Duodenal mucosa (tissue), 2 donors: ENCODE results near the gene NT5C1B.
A peak's percentile ranks its signal among the peaks of the same experiment; 100 is the strongest.

Source experiments
- H3K27ac ChIP-seq: one replicate; pipeline ENCODE4 v1.7.0; 2013; ENCODE audit warnings: low read depth, low read length
- H3K27me3 ChIP-seq, 2 donors: one replicate each; pipeline ENCODE4 v1.7.0; 2013; ENCODE audit warnings: low read length in 2 of 2, control low read depth in 1 of 2; ENCODE audit not compliant: insufficient read depth in 2 of 2, control insufficient read depth in 1 of 2
- H3K36me3 ChIP-seq, 2 donors: one replicate each; pipeline ENCODE4 v1.7.0; 2013; ENCODE audit warnings: low read length in 2 of 2, control low read depth in 1 of 2; ENCODE audit not compliant: insufficient read depth in 2 of 2, control insufficient read depth in 1 of 2
- H3K4me1 ChIP-seq, 2 donors: one replicate each; pipeline ENCODE4 v1.7.0; 2013; ENCODE audit warnings: low read length in 2 of 2, control low read depth in 1 of 2; ENCODE audit not compliant: insufficient read depth in 2 of 2, control insufficient read depth in 1 of 2
- H3K4me3 ChIP-seq, 2 donors: one replicate each; pipeline ENCODE4 v1.7.0; 2013; ENCODE audit warnings: low read length in 2 of 2, low read depth in 1 of 2
- H3K9ac ChIP-seq, 2 donors: one replicate each; pipeline ENCODE4 v1.7.0; 2013; ENCODE audit warnings: low read length in 2 of 2, low read depth in 1 of 2
- H3K9me3 ChIP-seq, 2 donors: one replicate each; pipeline ENCODE4 v1.7.0; 2013; ENCODE audit warnings: low read length in 2 of 2, control low read depth in 1 of 2; ENCODE audit not compliant: control insufficient read depth in 1 of 2

NT5C1B gene

GRCh38 chr2:18588049-18588448, 1.3 kb downstream of the NT5C1B start:
- H3K27ac ChIP-seq: no peak overlapping the region
- H3K4me3 ChIP-seq: no peak overlapping the region
- no peaks in the 10 kb centered on the region for H3K36me3 ChIP-seq
- H3K4me1 ChIP-seq: no peaks in the 10 kb centered on the region
- no peak overlapping the region for H3K9ac ChIP-seq
- H3K27me3 ChIP-seq: no peaks in the 10 kb centered on the region
- no peaks in the 10 kb centered on the region for H3K9me3 ChIP-seq

GRCh38 chr2:18585526-18585925, 3.8 kb downstream of the NT5C1B start:
- H3K9ac ChIP-seq: no peak overlapping the region
- H3K27ac ChIP-seq: no peak overlapping the region
- no peak overlapping the region for H3K4me3 ChIP-seq
- H3K9me3 ChIP-seq: no peaks in the 10 kb centered on the region
- H3K27me3 ChIP-seq: no peaks in the 10 kb centered on the region
- H3K36me3 ChIP-seq: no peaks in the 10 kb centered on the region
- no peaks in the 10 kb centered on the region for H3K4me1 ChIP-seq

- Histone ChIP-seq H3K9me3 (no peaks in the 10 kb centered on the region), H3K9ac (no peak overlapping the region), H3K4me1 (no peaks in the 10 kb centered on the region), H3K4me3 (no peak overlapping the region), H3K27ac (no peak overlapping the region), H3K27me3 (no peaks in the 10 kb centered on the region), H3K36me3 (no peaks in the 10 kb centered on the region)
Measured at GRCh38 chr2:18584608-18584954, 4.8 kb downstream of the NT5C1B start.

GRCh38 chr2:18583905-18584607, 5.3 kb downstream of the NT5C1B start:
- no peaks in the 10 kb centered on the region for H3K36me3 ChIP-seq
- H3K27me3 ChIP-seq: no peaks in the 10 kb centered on the region
- H3K4me3 ChIP-seq: no peak overlapping the region
- H3K4me1 ChIP-seq: no peaks in the 10 kb centered on the region
- no peaks in the 10 kb centered on the region for H3K9me3 ChIP-seq
- no peak overlapping the region for H3K9ac ChIP-seq
- no peak overlapping the region for H3K27ac ChIP-seq

- no peaks in the 10 kb centered on the region for H3K27me3 ChIP-seq
- no peak overlapping the region for H3K4me3 ChIP-seq
- no peak overlapping the region for H3K27ac ChIP-seq
Measured at GRCh38 chr2:18580606-18581005, 8.8 kb downstream of the NT5C1B start.

GRCh38 chr2:18578033-18578432, 11.3 kb downstream of the NT5C1B start:
- Histone ChIP-seq H3K27me3 (no peaks in the 10 kb centered on the region), H3K27ac (no peak overlapping the region), H3K9me3 (peaks cover 0 to 3% of the 10 kb centered on the region in 2 donors), H3K36me3 (no peaks in the 10 kb centered on the region), H3K4me3 (no peak overlapping the region), H3K4me1 (no peaks in the 10 kb centered on the region), H3K9ac (no peak overlapping the region)

More at GRCh38 chr2:18580606-18581005, 8.8 kb downstream of the NT5C1B start:
- Histone ChIP-seq H3K9ac (no peak overlapping the region), H3K36me3 (no peaks in the 10 kb centered on the region), H3K9me3 (peaks cover 0 to 3% of the 10 kb centered on the region in 2 donors), H3K4me1 (no peaks in the 10 kb centered on the region)

GRCh38 chr2:18566145-18566769, 23.1 kb downstream of the NT5C1B start:
- Histone ChIP-seq H3K9me3 (peaks cover 0 to 11% of the 10 kb centered on the region in 2 donors), H3K9ac (no peak overlapping the region), H3K4me3 (no peak overlapping the region), H3K27ac (no peak overlapping the region), H3K36me3 (peaks cover 4 to 9% of the 10 kb centered on the region in 2 donors), H3K4me1 (peaks cover 0 to 16% of the 10 kb centered on the region in 2 donors), H3K27me3 (no peaks in the 10 kb centered on the region)

- Histone ChIP-seq H3K4me1 (peaks cover 19 to 44% of the 10 kb centered on the region in 2 donors), H3K9ac (peak overlapping the region; percentile 72 to 89), H3K4me3 (peak overlapping the region; percentile 74 to 88), H3K9me3 (peaks cover 0 to 11% of the 10 kb centered on the region in 2 donors), H3K36me3 (peaks cover 4 to 11% of the 10 kb centered on the region in 2 donors), H3K27ac (peak overlapping the region; percentile 99), H3K27me3 (no peaks in the 10 kb centered on the region)
Measured at GRCh38 chr2:18560797-18561085, 28.6 kb downstream of the NT5C1B start.

GRCh38 chr2:18560031-18560796, 29.2 kb downstream of the NT5C1B start, which contains the start of gene RDH14:
Gene RDH14 (minus strand): TSS chr2:18560653. CDS start chr2:18560572, 81 bp downstream.
- Histone ChIP-seq H3K9ac (peak within 1 kb of the TSS; percentile 72 to 89), H3K9me3 (peaks cover 0 to 11% of the 10 kb centered on the region in 2 donors), H3K4me3 (peak within 1 kb of the TSS; percentile 74 to 88), H3K4me1 (peaks cover 19 to 44% of the 10 kb centered on the region in 2 donors), H3K27me3 (no peaks in the 10 kb centered on the region), H3K27ac (peak within 1 kb of the TSS; percentile 99), H3K36me3 (peaks cover 9 to 16% of the 10 kb centered on the region in 2 donors)

GRCh38 chr2:18559531-18560030, 29.8 kb downstream of the NT5C1B start:
- Histone ChIP-seq H3K27me3 (no peaks in the 10 kb centered on the region), H3K27ac (peak overlapping the region; percentile 99), H3K36me3 (peaks cover 13 to 20% of the 10 kb centered on the region in 2 donors), H3K4me1 (peaks cover 19 to 44% of the 10 kb centered on the region in 2 donors), H3K9ac (peak overlapping the region; percentile 72 to 89), H3K4me3 (peak overlapping the region; percentile 74 to 88), H3K9me3 (peaks cover 0 to 11% of the 10 kb centered on the region in 2 donors)
